Liver (tissue), 9 donors: ENCODE results near the gene SUPT5H. TPM values are rescaled to one million over a fixed set of nuclear protein-coding genes. Genes with fewer than 3 reads are reported as not detected.

Experiments
- DNase-seq: peaks from one replicate; pipeline ENCODE4 v3.0.0-alpha.2; 2017; ENCODE audit warnings: low spot score
- H3K27ac ChIP-seq, 2 donors: one replicate each; pipeline ENCODE4 v1.7.0; 2013; ENCODE audit warnings: inconsistent platforms in 2 of 2, low read length in 2 of 2, control low read depth in 1 of 2, low read depth in 1 of 2, mild to moderate bottlenecking in 1 of 2
- H3K27me3 ChIP-seq, 4 donors: one replicate each; pipeline versions ENCODE4 v1.6.1 to v1.7.0; 2013; ENCODE audit warnings: low read length in 3 of 4, inconsistent platforms in 1 of 4, mild to moderate bottlenecking in 1 of 4, moderate library complexity in 1 of 4; ENCODE audit not compliant: control insufficient read depth in 4 of 4, insufficient read depth in 4 of 4
- H3K36me3 ChIP-seq, 4 donors: one replicate each; pipeline versions ENCODE4 v1.6.1 to v1.7.0; 2013; ENCODE audit warnings: low read length in 3 of 4, mild to moderate bottlenecking in 3 of 4, low read depth in 1 of 4, moderate library complexity in 1 of 4; ENCODE audit not compliant: control insufficient read depth in 4 of 4, insufficient read depth in 3 of 4
- H3K4me1 ChIP-seq, 4 donors: one replicate each; pipeline versions ENCODE4 v1.6.1 to v1.7.0; 2013; ENCODE audit warnings: low read length in 3 of 4, mild to moderate bottlenecking in 3 of 4, moderate library complexity in 1 of 4; ENCODE audit not compliant: control insufficient read depth in 4 of 4, insufficient read depth in 4 of 4
- H3K4me3 ChIP-seq, 3 donors: one replicate each; pipeline versions ENCODE4 v1.6.1 to v1.7.0; 2013; ENCODE audit warnings: low read length in 3 of 3, control low read depth in 1 of 3, low read depth in 1 of 3, mild to moderate bottlenecking in 1 of 3
- H3K9ac ChIP-seq, 2 donors: one replicate each; pipeline ENCODE4 v1.7.0; 2013; ENCODE audit warnings: low read length in 2 of 2, mild to moderate bottlenecking in 2 of 2, moderate library complexity in 2 of 2, control low read depth in 1 of 2, low read depth in 1 of 2
- H3K9me3 ChIP-seq, 4 donors: one replicate each; pipeline versions ENCODE4 v1.6.1 to v1.7.0; 2013; ENCODE audit warnings: low read length in 3 of 4; ENCODE audit not compliant: control insufficient read depth in 4 of 4
- EGR1 ChIP-seq, 2 donors: IDR thresholded peaks; 2 replicates each; pipeline ENCODE4 v1.6.1; 2016 to 2018; ENCODE audit warnings: antibody characterized with exemption in 2 of 2, low read depth in 2 of 2
- FOXA1 ChIP-seq: IDR thresholded peaks from 2 replicates; pipeline ENCODE4 v1.6.1; 2016; ENCODE audit warnings: antibody characterized with exemption
- FOXA2 ChIP-seq: IDR thresholded peaks from 2 replicates; pipeline ENCODE4 v1.6.1; 2016; ENCODE audit warnings: antibody characterized with exemption
- GABPA ChIP-seq, 2 donors: IDR thresholded peaks in 1 of 2; conservative IDR thresholded peaks in 1 of 2; 2 replicates each; pipeline ENCODE4 v1.6.1; 2016; ENCODE audit warnings: antibody characterized with exemption in 2 of 2, mild to moderate bottlenecking in 1 of 2, moderate library complexity in 1 of 2
- HNF4A ChIP-seq, 2 donors: conservative IDR thresholded peaks; 2 replicates each; pipeline ENCODE4 v1.6.1; 2016; ENCODE audit warnings: antibody characterized with exemption in 2 of 2, mild to moderate bottlenecking in 2 of 2
- HNF4G ChIP-seq: IDR thresholded peaks from 2 replicates; pipeline ENCODE4 v1.6.1; 2016; ENCODE audit warnings: antibody characterized with exemption
- JUND ChIP-seq, 2 donors: IDR thresholded peaks; 2 replicates each; pipeline ENCODE4 v1.6.1; 2016; ENCODE audit warnings: antibody characterized with exemption in 2 of 2
- NR2F2 ChIP-seq: IDR thresholded peaks from 2 replicates; pipeline ENCODE4 v1.6.1; 2016; ENCODE audit warnings: antibody characterized with exemption
- RAD21 ChIP-seq, 2 donors: IDR thresholded peaks; 2 replicates each; pipeline ENCODE4 v1.6.1; 2016; ENCODE audit warnings: antibody characterized with exemption in 2 of 2, mild to moderate bottlenecking in 2 of 2
- RXRA ChIP-seq, 2 donors: IDR thresholded peaks; 2 replicates each; pipeline ENCODE4 v1.6.1; 2017 to 2018; ENCODE audit warnings: antibody characterized with exemption in 2 of 2, mild to moderate bottlenecking in 1 of 2
- SP1 ChIP-seq: IDR thresholded peaks from 2 replicates; pipeline ENCODE4 v1.6.1; 2018; ENCODE audit warnings: antibody characterized with exemption, mild to moderate bottlenecking
- TAF1 ChIP-seq: conservative IDR thresholded peaks from 2 replicates; pipeline ENCODE4 v1.6.1; 2016; ENCODE audit warnings: antibody characterized with exemption, mild to moderate bottlenecking
- YY1 ChIP-seq: IDR thresholded peaks from 2 replicates; pipeline ENCODE4 v1.6.1; 2016; ENCODE audit warnings: antibody characterized with exemption, mild to moderate bottlenecking
- WGBS: extraction: QIAGEN DNeasy Blood & Tissue Kit; methylation state at CpG from one replicate; pipeline ENCODE4 v1.1.7; 2013; 5-methylcytosine and 5-hydroxymethylcytosine counted together
- polyA plus RNA-seq, 2 donors: library from polyadenylated mRNA; stranded (reverse) in 1 of 2; unstranded in 1 of 2; fragments of 200-250 nt in 1 of 2; fragments of >200 nt in 1 of 2; fragmentation: Nextera tagmentation in 1 of 2; extraction: Ambion mirVana in 1 of 2; gene quantifications; one replicate each; pipeline versions ENCODE4 v1.2.1 to v1.2.3, GENCODE V29; 2013 to 2015
- total RNA-seq, 2 donors: library from RNA; depleted of rRNA; stranded (reverse); fragments of >200 nt; gene quantifications; one replicate each; pipeline ENCODE4 v1.2.3, GENCODE V29; 2014
- TF ChIP-seq, protein P1 (sequence below): IDR thresholded peaks from 2 replicates; pipeline ENCODE4 v1.6.1; 2016; ENCODE audit warnings: antibody characterized with exemption
- TF ChIP-seq, protein P2 (sequence below): fragments of 150-350 bp; IDR thresholded peaks from 2 replicates; pipeline ENCODE4 v1.5.1; 2017; ENCODE audit warnings: improper control_type of control experiment, low read depth, low read length; ENCODE audit not compliant: missing input control
- TF ChIP-seq, protein P3 (sequence below): IDR thresholded peaks from 2 replicates; pipeline ENCODE4 v1.6.1; 2016; ENCODE audit warnings: antibody characterized with exemption, mild to moderate bottlenecking
- TF ChIP-seq, protein P4 (sequence below): IDR thresholded peaks from 2 replicates; pipeline ENCODE4 v1.6.1; 2016; ENCODE audit warnings: antibody characterized with exemption
- TF ChIP-seq, protein P5 (sequence below): IDR thresholded peaks from 2 replicates; pipeline ENCODE4 v1.6.1; 2016; ENCODE audit warnings: antibody characterized with exemption
- donor health status: healthy.
- donor health status: healthy.
- donor health status: healthy.
- donor health status: healthy.
- donor health status: healthy.

The SUPT5H gene
- total and polyA plus RNA-seq, 4 donors, result 19.3 to 52.5 (median 45.2) TPM

DNA sequence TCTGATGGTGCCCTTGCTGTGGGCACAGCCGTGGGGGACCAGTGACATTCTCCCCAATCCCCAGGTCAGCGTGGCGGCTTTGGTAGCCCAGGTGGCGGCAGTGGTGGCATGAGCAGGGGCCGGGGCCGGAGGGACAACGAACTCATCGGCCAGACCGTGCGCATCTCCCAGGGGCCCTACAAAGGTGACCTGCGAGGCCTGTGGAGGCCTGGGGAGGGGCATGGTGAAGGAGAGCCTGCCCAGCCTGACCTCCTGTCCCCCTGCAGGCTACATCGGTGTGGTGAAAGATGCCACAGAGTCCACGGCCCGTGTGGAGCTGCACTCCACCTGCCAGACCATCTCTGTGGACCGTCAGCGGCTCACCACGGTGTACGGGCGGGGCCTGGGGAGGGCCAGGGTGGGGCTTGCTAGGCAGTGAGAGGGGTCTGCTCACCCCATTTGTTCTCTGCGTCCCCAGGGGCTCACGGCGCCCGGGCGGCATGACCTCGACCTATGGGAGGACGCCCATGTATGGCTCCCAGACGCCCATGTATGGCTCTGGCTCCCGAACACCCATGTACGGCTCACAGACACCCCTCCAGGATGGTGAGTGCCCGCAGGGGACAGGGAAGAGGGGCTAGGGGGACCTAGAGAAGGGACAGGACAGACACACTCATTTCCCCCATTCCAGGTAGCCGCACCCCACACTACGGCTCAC, 27.5 kb downstream of the SUPT5H start:
- WGBS, result 91% methylated on average over 32 of the region's 32 CpGs
- TF ChIP-seq GABPA (IDR thresholded peaks at IDR 0.05 in 1 of 2, conservative IDR thresholded peaks at IDR 0.05 in 1 of 2) (no peak), HNF4G (no peak), RXRA (IDR thresholded peaks at IDR 0.05) (no peak), NR2F2 (no peak), RAD21 (IDR thresholded peaks at IDR 0.05) (no peak)
- DNase-seq, result no peak

DNA sequence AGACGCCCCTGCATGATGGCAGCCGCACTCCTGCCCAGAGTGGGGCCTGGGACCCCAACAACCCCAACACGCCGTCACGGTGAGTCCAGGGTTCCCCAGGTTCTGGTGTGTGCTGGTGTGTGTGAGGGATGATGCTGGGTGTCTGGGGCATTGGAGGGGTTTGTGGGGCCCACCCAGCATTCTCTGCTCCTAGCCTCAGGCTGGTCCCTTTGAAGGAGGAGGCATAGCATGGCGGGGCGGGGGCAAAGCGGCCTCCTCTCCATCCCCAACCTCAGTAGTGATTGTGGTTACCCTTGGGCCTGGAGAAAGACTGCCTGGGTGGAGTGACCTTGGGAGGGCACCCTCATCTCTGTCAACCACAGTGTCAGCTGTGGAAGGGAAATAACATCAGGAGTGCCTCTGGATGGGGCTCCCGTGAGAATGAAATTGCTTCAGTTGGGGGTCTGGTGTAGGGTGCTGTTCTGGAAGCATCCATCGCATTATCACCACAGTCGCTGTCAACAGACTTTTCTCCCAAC, 28.1 kb downstream of the SUPT5H start:
- H3K9me3 ChIP-seq, result no peaks in the 10 kb centered on the region
- H3K4me1 ChIP-seq, result no peaks in the 10 kb centered on the region
- no peaks in the 10 kb centered on the region for H3K27me3 ChIP-seq
- H3K36me3 ChIP-seq, result peaks cover 31 to 78% (median 56%) of the 10 kb centered on the region in 4 donors
- no peak for DNase-seq
- TF ChIP-seq HNF4A (conservative IDR thresholded peaks at IDR 0.05), result no peak
- TF ChIP-seq JUND (IDR thresholded peaks at IDR 0.05), result no peak
- TF ChIP-seq NR2F2, result no peak
- TF ChIP-seq, protein P1, sequence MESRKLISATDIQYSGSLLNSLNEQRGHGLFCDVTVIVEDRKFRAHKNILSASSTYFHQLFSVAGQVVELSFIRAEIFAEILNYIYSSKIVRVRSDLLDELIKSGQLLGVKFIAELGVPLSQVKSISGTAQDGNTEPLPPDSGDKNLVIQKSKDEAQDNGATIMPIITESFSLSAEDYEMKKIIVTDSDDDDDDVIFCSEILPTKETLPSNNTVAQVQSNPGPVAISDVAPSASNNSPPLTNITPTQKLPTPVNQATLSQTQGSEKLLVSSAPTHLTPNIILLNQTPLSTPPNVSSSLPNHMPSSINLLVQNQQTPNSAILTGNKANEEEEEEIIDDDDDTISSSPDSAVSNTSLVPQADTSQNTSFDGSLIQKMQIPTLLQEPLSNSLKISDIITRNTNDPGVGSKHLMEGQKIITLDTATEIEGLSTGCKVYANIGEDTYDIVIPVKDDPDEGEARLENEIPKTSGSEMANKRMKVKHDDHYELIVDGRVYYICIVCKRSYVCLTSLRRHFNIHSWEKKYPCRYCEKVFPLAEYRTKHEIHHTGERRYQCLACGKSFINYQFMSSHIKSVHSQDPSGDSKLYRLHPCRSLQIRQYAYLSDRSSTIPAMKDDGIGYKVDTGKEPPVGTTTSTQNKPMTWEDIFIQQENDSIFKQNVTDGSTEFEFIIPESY, result no peak
- no peak for TF ChIP-seq HNF4G
- TF ChIP-seq RAD21 (IDR thresholded peaks at IDR 0.05), result no peak
- TF ChIP-seq, protein P2, sequence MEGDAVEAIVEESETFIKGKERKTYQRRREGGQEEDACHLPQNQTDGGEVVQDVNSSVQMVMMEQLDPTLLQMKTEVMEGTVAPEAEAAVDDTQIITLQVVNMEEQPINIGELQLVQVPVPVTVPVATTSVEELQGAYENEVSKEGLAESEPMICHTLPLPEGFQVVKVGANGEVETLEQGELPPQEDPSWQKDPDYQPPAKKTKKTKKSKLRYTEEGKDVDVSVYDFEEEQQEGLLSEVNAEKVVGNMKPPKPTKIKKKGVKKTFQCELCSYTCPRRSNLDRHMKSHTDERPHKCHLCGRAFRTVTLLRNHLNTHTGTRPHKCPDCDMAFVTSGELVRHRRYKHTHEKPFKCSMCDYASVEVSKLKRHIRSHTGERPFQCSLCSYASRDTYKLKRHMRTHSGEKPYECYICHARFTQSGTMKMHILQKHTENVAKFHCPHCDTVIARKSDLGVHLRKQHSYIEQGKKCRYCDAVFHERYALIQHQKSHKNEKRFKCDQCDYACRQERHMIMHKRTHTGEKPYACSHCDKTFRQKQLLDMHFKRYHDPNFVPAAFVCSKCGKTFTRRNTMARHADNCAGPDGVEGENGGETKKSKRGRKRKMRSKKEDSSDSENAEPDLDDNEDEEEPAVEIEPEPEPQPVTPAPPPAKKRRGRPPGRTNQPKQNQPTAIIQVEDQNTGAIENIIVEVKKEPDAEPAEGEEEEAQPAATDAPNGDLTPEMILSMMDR, result no peak
- TF ChIP-seq, protein P3, sequence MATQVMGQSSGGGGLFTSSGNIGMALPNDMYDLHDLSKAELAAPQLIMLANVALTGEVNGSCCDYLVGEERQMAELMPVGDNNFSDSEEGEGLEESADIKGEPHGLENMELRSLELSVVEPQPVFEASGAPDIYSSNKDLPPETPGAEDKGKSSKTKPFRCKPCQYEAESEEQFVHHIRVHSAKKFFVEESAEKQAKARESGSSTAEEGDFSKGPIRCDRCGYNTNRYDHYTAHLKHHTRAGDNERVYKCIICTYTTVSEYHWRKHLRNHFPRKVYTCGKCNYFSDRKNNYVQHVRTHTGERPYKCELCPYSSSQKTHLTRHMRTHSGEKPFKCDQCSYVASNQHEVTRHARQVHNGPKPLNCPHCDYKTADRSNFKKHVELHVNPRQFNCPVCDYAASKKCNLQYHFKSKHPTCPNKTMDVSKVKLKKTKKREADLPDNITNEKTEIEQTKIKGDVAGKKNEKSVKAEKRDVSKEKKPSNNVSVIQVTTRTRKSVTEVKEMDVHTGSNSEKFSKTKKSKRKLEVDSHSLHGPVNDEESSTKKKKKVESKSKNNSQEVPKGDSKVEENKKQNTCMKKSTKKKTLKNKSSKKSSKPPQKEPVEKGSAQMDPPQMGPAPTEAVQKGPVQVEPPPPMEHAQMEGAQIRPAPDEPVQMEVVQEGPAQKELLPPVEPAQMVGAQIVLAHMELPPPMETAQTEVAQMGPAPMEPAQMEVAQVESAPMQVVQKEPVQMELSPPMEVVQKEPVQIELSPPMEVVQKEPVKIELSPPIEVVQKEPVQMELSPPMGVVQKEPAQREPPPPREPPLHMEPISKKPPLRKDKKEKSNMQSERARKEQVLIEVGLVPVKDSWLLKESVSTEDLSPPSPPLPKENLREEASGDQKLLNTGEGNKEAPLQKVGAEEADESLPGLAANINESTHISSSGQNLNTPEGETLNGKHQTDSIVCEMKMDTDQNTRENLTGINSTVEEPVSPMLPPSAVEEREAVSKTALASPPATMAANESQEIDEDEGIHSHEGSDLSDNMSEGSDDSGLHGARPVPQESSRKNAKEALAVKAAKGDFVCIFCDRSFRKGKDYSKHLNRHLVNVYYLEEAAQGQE, result no peak
- no peak for TF ChIP-seq TAF1
- no peak for TF ChIP-seq RXRA (IDR thresholded peaks at IDR 0.05)
- no peak for TF ChIP-seq EGR1 (IDR thresholded peaks at IDR 0.05; ENCODE audit: low read depth in 2 of 2)
- TF ChIP-seq, protein P4, sequence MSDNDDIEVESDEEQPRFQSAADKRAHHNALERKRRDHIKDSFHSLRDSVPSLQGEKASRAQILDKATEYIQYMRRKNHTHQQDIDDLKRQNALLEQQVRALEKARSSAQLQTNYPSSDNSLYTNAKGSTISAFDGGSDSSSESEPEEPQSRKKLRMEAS, result no peak
- TF ChIP-seq SP1, result no peak
- no peak for TF ChIP-seq FOXA1
- no peak for TF ChIP-seq GABPA (IDR thresholded peaks at IDR 0.05 in 1 of 2, conservative IDR thresholded peaks at IDR 0.05 in 1 of 2)
- no peak for TF ChIP-seq FOXA2
- no peak for TF ChIP-seq YY1
- TF ChIP-seq, protein P5, sequence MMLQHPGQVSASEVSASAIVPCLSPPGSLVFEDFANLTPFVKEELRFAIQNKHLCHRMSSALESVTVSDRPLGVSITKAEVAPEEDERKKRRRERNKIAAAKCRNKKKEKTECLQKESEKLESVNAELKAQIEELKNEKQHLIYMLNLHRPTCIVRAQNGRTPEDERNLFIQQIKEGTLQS, result no peak
- 90% methylated on average over 11 of the region's 11 CpGs for WGBS
- no peak overlapping the region for H3K9ac ChIP-seq
- no peak overlapping the region for H3K4me3 ChIP-seq
- no peak overlapping the region for H3K27ac ChIP-seq

More for the DNA sequence above, 27.5 kb downstream of the SUPT5H start:
- Histone ChIP-seq H3K4me1 (no peaks in the 10 kb centered on the region), H3K9ac (no peak overlapping the region), H3K27me3 (no peaks in the 10 kb centered on the region), H3K9me3 (no peaks in the 10 kb centered on the region), H3K36me3 (peaks cover 34 to 84% (median 61%) of the 10 kb centered on the region in 4 donors), H3K4me3 (no peak overlapping the region), H3K27ac (no peak overlapping the region)
